Epithelial cell of esophagus (primary cell): ENCODE data around the gene TRAPPC3.

Experiments
- DNase-seq: peaks from one replicate; pipeline ENCODE4 v3.0.0; 2010; ENCODE audit warnings: low read depth
- H3K4me3 ChIP-seq: 2 replicates; pipeline ENCODE4 v1.5.1; 2011; ENCODE audit warnings: mild to moderate bottlenecking, low read length, control low read depth
- CTCF ChIP-seq: IDR thresholded peaks from 2 replicates; pipeline ENCODE4 v1.5.1; 2011; ENCODE audit warnings: low read depth, mild to moderate bottlenecking, low read length, control low read depth, inconsistent platforms; ENCODE audit not compliant: insufficient read depth; ENCODE audit errors: missing control alignments

The TRAPPC3 gene

GRCh38 chr1:36164361-36164760, 15.1 kb upstream of the TRAPPC3 start:
- TF ChIP-seq CTCF = no peak
- no peak overlapping the region for H3K4me3 ChIP-seq
- no peak for DNase-seq

- no peak for DNase-seq
- TF ChIP-seq CTCF = no peak
- no peak overlapping the region for H3K4me3 ChIP-seq
Observed at GRCh38 chr1:36163426-36163825, 14.1 kb upstream of the TRAPPC3 start.

GRCh38 chr1:36162680-36163239, 13.5 kb upstream of the TRAPPC3 start:
- H3K4me3 ChIP-seq = no peak overlapping the region

GRCh38 chr1:36161641-36162531, 12.6 kb upstream of the TRAPPC3 start:
- peak; percentile 11 for TF ChIP-seq CTCF
- peak overlapping the region; percentile 39 for H3K4me3 ChIP-seq
- peak; percentile 98 for DNase-seq

More at GRCh38 chr1:36162680-36163239, 13.5 kb upstream of the TRAPPC3 start:
- no peak for TF ChIP-seq CTCF
- DNase-seq = no peak

GRCh38 chr1:36160949-36161485, 11.7 kb upstream of the TRAPPC3 start:
- TF ChIP-seq CTCF = no peak
- H3K4me3 ChIP-seq = peak overlapping the region; percentile 39
- peak; percentile 64 for DNase-seq

GRCh38 chr1:36160388-36160948, 11.2 kb upstream of the TRAPPC3 start:
- no peak for TF ChIP-seq CTCF
- DNase-seq = no peak

More at GRCh38 chr1:36160388-36160948, 11.2 kb upstream of the TRAPPC3 start:
- peak overlapping the region; percentile 39 for H3K4me3 ChIP-seq
